Activated CD4-positive, alpha-beta T cell treated with anti-CD3 and anti-CD28 coated beads for 36 hours (primary cell): ENCODE data around the gene CXCL16. TPM values are rescaled to one million over a fixed set of nuclear protein-coding genes. Genes with fewer than 3 reads are reported as not detected.
A peak's percentile ranks its signal among the peaks of the same experiment; 100 is the strongest.

Source experiments
- ATAC-seq: fragments of 200-7000 bp; cut with Tn5 transposase; one replicate; pipeline ENCODE4 v1.10.0; 2021; ENCODE audit warnings: mild to moderate bottlenecking, moderate library complexity
- CTCF ChIA-PET: fragments of 350-600 bp; sonication (Branson Sonifier 250); formaldehyde crosslinking; loops from one replicate; lab custom pipeline; 2021; ENCODE audit warnings: antibody characterized with exemption; lab: Charles Lee
- POLR2A ChIA-PET: fragments of 350-600 bp; sonication (Branson Sonifier 250); formaldehyde crosslinking; loops from one replicate; lab custom pipeline; 2021; ENCODE audit warnings: antibody characterized with exemption, inconsistent platforms; lab: Charles Lee
- DNase-seq: peaks from one replicate; pipeline ENCODE4 v3.0.0-alpha.2; 2020
- H3K27ac Mint-ChIP-seq: one replicate; pipeline ENCODE4 v1.8.0; 2021; ENCODE audit warnings: mixed read lengths
- H3K27me3 Mint-ChIP-seq: one replicate; pipeline ENCODE4 v1.8.0; 2021; ENCODE audit warnings: mixed read lengths
- H3K36me3 Mint-ChIP-seq: one replicate; pipeline ENCODE4 v1.8.0; 2021; ENCODE audit warnings: low read depth, mixed read lengths
- H3K4me1 Mint-ChIP-seq: one replicate; pipeline ENCODE4 v1.8.0; 2021; ENCODE audit warnings: mixed read lengths
- H3K4me3 Mint-ChIP-seq: one replicate; pipeline ENCODE4 v1.8.0; 2021; ENCODE audit warnings: mild to moderate bottlenecking, moderate library complexity, mixed read lengths
- H3K9me3 Mint-ChIP-seq: one replicate; pipeline ENCODE4 v1.8.0; 2021; ENCODE audit warnings: low read depth, mixed read lengths
- intact Hi-C, 2 experiments: fragments of 100-400 bp; cut with DNase I in 1 of 2; cut with micrococcal nuclease in 1 of 2; formaldehyde crosslinking; loops; one replicate each; pipeline versions ENCODE4 v1.14.2 to v1.15.1; 2022 to 2024; cut with DNase I, micrococcal nuclease
- total RNA-seq, 2 experiments: library from RNA; stranded (reverse); gene quantifications; one replicate each; pipeline ENCODE4 v1.2.3, GENCODE V29; 2021

Gene CXCL16
- total RNA-seq, 2 experiments from 2014 or later: 1.7 to 2.5 TPM

DNA sequence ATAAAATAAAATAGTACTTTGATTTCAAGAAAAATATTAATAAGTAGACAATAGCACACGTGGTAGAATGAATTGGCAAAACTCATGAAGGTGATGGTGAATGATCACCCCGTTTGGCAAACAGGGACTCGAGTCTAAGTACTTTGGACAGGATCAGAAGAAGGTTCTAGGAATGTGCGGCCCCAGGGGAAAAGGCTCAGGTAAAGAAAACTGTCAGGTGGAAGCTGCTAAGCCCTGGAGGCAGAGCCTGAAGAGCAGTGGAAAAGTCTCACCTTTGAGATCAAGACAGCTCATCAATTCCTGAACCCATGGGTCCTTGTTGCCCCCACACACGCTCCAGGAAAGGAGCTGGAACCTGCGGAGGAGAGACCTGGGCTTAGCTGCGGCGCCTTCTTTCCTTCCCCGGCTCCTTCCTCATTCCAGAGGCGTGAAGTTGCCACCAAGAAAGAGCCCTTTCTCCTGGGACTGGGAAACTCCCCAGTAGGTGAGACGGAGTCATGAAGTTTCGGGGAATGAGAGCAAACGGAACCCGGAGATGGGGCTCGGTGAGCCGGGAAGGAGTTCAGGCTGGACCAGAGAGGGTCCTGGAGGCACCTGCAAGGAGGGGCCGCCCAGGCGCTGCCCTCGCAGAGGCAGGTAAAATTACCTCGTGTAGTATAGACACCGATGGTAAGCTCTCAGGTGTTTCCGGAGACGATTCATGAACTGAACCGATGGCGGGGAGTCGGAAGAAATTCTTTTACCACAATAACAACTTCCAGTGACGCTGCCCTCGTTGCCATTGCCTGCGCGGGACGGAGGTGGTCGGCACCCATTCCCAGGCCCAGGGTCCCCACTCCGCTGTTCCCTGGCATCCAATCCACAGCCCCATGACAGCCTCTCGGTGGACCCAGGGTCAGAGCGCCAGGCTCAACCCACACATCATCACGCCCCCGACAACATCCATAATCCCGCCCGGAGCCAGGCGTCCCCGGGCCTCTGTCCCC is 1.3 kb downstream of the CXCL16 start:
- Mint-ChIP-seq H3K36me3 (peaks cover 2% of the 10 kb centered on the region), H3K27ac (peak overlapping the region; percentile 37), H3K9me3 (no peaks in the 10 kb centered on the region), H3K27me3 (peaks cover 18% of the 10 kb centered on the region), H3K4me1 (peaks cover 27% of the 10 kb centered on the region), H3K4me3 (peak overlapping the region; percentile 70)
- DNase-seq: no peak
- intact Hi-C loops: loop anchor here in 1 of 2 experiments (1.0 to 10.0 kb wide), 3 partner anchors 7 to 746 kb away; partner anchors contain the start of genes DERL2, MED11, MINK1 and MIS12
- no peak for ATAC-seq
- POLR2A ChIA-PET: no interaction called here
- CTCF ChIA-PET: interaction anchor here (1.0 to 1.1 kb wide), 3 partner anchors 52 to 163 kb away, joined by 3 to 5 read pairs (median 4); no protein-coding TSS in a partner anchor

DNA sequence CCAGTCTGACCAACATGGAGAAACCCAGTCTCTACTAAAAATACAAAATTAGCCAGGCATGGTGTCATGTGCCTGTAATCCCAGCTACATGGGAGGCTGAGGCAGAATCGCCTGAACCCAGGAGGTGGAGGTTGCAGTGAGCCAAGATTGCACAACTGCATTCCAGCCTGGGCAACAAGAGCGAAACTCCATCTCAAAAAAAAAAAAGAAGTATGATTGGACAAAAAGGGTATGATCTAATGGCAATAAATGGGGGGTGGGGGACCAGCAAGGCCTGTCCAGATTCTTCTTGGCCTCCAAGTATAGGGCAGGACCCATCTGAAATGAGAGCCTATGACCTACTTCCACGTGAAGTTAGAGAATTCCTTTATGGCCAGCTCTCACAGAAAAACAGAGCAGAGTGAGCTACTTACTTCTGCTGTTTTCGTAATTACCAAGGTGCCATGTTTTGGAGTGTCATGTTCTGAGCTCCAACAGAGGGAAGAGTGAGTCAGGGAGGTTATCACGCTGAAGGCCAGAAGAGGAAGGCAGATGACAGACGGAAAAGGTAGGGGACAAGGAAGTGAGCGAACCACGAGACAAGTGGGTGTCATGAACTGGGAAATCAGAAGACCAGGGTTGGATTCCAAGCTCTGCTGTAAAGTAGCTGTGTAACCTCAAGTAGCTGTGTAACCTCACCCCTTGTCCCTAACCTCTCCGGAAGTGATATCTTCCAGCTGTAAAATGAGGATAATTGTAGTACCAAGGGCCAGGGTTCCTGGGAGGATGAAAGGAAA is 3.7 kb downstream of the CXCL16 start:
- ATAC-seq: no peak
- H3K27me3 Mint-ChIP-seq: peaks cover 18% of the 10 kb centered on the region

DNA sequence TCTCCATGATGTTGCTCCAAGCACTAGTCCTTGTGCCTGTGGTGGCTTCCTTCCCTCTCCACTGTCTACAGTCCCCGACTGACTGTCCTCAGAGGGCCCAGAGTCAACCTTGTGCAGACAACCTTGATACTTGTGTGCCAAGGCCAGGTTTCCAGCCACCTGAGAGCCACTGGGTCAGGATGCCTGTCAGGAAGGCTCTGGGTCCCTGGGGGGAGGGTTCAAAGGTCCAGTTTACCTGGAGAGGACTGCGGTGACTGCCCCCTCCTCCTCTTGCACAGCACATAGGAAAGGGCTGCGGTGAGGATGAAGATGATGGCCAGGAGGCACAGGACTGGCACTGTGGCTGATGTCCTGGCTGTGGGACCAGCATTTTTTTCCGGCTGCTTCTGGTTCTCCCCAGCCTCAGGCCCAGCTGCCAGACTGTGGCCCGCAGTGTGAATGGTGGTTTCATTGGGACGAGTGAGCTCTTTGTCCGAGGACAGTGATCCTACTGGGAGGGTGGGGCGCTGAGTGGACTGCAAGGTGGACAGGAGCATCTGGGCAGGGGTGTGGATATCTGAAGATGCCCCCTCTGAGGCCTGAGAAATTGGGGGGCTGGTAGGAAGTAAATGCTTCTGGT is 4.8 kb downstream of the CXCL16 start:
- ChIA-PET POLR2A (interaction anchor here (0.5 kb wide), 1 partner anchor 27 kb away, joined by 3 read pairs; no protein-coding TSS in a partner anchor), CTCF (interaction anchor here (0.6 kb wide), 1 partner anchor 55 kb away, joined by 3 read pairs; no protein-coding TSS in a partner anchor)
- H3K9me3 Mint-ChIP-seq: no peaks in the 10 kb centered on the region
- H3K4me3 Mint-ChIP-seq: no peak overlapping the region
- intact Hi-C loops: loop anchor here (5.0 to 10.0 kb wide), 2 partner anchors 52 to 750 kb away; partner anchors contain the start of genes DERL2 (in 1 of the 2), GLTPD2 (in 1 of the 2), MIS12 (in 1 of the 2) and VMO1 (in 1 of the 2)
- no peak overlapping the region for H3K27ac Mint-ChIP-seq
- DNase-seq (no peak), ATAC-seq (no peak)
- peaks cover 7% of the 10 kb centered on the region for H3K36me3 Mint-ChIP-seq
- H3K4me1 Mint-ChIP-seq: peaks cover 42% of the 10 kb centered on the region
- H3K27me3 Mint-ChIP-seq: peaks cover 9% of the 10 kb centered on the region

More for the DNA sequence above, 3.7 kb downstream of the CXCL16 start:
- CTCF ChIA-PET: interaction anchor here (0.7 to 1.4 kb wide), 5 partner anchors 54 to 573 kb away, joined by 3 read pairs; no protein-coding TSS in a partner anchor
- Mint-ChIP-seq H3K4me3 (no peak overlapping the region), H3K27ac (no peak overlapping the region), H3K4me1 (peaks cover 38% of the 10 kb centered on the region), H3K9me3 (no peaks in the 10 kb centered on the region), H3K36me3 (peaks cover 7% of the 10 kb centered on the region)
- DNase-seq: no peak
- POLR2A ChIA-PET: interaction anchor here (0.5 to 1.0 kb wide), 2 partner anchors 27 to 28 kb away, joined by 3 read pairs; no protein-coding TSS in a partner anchor
- intact Hi-C loops: loop anchor here in 1 of 2 experiments (10.0 kb wide), 1 partner anchor 749 kb away; the partner anchor contains the start of genes DERL2 and MIS12

DNA sequence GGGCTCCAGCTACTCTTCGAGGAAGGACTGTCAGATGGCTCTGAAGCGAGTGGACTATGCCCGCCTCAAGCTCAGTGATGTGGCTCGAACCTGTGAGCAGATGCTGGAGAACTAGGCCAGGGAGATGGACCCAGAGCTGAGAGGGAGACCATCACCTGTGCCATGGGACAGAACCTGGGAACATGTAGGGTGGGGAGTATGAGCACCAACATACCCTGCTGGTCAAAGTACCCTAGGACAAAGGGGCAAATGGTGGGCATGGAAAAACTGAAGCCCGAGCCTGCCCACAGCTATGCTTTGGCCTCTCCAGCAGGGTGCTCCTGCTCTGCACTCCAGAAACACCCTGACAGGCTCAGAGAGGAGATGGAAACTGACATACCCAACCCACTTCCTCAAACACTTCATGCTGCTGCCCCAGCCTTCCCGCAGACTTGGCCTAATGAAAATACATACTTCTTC is 6.6 kb downstream of the CXCL16 start:
- Mint-ChIP-seq H3K4me3 (no peak overlapping the region), H3K9me3 (no peaks in the 10 kb centered on the region), H3K27me3 (peaks cover under 1% of the 10 kb centered on the region), H3K4me1 (peaks cover 39% of the 10 kb centered on the region), H3K27ac (peak overlapping the region; percentile 17), H3K36me3 (peaks cover 7% of the 10 kb centered on the region)
- ATAC-seq: no peak
- ChIA-PET POLR2A (no interaction called here), CTCF (interaction anchor here (1.0 to 1.1 kb wide), 3 partner anchors 16 to 170 kb away, joined by 3 to 5 read pairs (median 3); partner anchors contain the start of gene CHRNE)
- no peak for DNase-seq
- intact Hi-C loops: loop anchor here (5.0 to 10.0 kb wide), 2 partner anchors 54 to 752 kb away; partner anchors contain the start of genes DERL2 (in 1 of the 2), GLTPD2 (in 1 of the 2), MIS12 (in 1 of the 2) and VMO1 (in 1 of the 2)

DNA sequence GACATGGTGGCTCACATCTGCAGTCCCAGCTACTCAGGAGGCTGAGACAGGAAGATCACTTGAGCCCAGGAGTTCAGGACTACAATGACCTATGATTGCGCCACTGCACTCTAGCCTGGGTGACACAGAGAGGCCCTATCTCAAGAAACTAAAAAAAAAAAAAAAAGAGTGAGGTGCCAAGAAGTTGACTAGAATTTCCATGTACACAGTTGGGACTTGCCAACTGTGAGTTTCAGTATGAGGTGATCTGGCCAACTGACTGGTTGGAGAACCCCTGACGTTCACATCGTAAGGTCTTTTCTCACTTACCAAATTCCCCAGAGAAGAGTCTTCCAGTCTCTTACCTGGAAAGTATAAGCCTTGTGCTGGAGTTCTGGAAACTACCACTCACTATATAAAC is 11.6 kb downstream of the CXCL16 start:
- no peaks in the 10 kb centered on the region for H3K27me3 Mint-ChIP-seq
- peak overlapping the region; percentile 39 for H3K4me3 Mint-ChIP-seq
- no peaks in the 10 kb centered on the region for H3K9me3 Mint-ChIP-seq
- peak overlapping the region; percentile 88 for H3K27ac Mint-ChIP-seq
- DNase-seq (peak; percentile 68), ATAC-seq (peak; percentile 37)
- intact Hi-C loops: no loop called here
- CTCF ChIA-PET: interaction anchor here (0.6 to 1.3 kb wide), 3 partner anchors 62 to 516 kb away, joined by 3 to 6 read pairs (median 5); no protein-coding TSS in a partner anchor
- peaks cover 5% of the 10 kb centered on the region for H3K36me3 Mint-ChIP-seq
- POLR2A ChIA-PET: no interaction called here
- H3K4me1 Mint-ChIP-seq: peaks cover 37% of the 10 kb centered on the region

DNA sequence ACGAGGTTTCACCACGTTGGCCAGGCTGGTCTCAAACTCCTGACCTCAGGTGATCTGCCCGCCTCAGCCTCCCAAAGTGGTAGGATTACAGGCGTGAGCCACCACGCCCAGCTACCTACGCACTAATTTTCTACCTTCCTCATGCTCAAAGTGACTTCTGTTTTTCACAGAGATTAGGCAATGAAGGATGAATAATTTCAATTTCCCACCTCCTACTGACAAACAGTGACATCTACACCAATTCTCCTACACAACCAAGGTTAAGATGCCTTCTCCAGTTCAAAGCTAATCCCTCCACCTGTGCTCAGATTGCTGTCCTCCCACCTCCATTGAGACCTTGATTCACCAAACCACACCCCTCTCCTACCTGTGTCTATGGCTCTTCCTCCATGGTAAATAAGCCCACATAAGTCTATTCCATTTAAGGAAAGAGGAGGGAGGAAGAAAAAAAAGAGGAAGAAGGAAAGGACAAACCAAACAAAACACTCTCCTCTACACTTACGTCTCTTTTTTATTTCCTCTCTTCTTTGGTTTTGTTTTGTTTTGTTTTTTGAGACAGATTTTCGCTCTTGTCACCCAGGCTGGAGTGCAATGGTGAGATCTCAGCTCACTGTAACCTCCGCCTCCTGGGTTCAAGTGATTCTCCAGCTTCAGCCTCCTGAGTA is 13.9 kb downstream of the CXCL16 start:
- peak overlapping the region; percentile 39 for H3K27ac Mint-ChIP-seq
- POLR2A ChIA-PET: interaction anchor here (0.7 kb wide), 1 partner anchor 305 kb away, joined by 3 read pairs; no protein-coding TSS in a partner anchor
- ATAC-seq: no peak
- peaks cover under 1% of the 10 kb centered on the region for H3K36me3 Mint-ChIP-seq
- intact Hi-C loops: no loop called here
- H3K27me3 Mint-ChIP-seq: no peaks in the 10 kb centered on the region
- H3K9me3 Mint-ChIP-seq: no peaks in the 10 kb centered on the region
- H3K4me3 Mint-ChIP-seq: no peak overlapping the region
- CTCF ChIA-PET: interaction anchor here (0.7 to 1.5 kb wide), 4 partner anchors 11 to 156 kb away, joined by 3 to 5 read pairs (median 4); no protein-coding TSS in a partner anchor
- no peak for DNase-seq
- H3K4me1 Mint-ChIP-seq: peaks cover 26% of the 10 kb centered on the region

DNA sequence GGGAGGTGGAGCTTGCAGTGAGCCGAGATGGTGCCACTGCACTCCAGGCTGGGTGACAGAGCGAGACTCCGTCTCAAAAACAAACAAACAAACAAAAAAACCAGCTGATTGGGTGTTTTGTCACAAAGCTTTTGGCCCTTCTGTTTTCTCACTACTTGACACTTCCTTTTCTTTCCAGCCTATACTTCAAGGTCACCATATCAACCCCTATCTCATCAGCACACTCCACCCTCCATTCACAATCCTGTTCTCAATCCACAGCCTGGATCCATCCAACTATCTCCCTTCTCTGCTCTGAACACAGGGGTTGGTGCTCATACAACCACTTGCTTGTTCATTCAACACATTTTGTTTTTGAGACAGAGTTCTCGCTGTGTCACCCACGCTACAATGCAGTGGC is 15.1 kb downstream of the CXCL16 start:
- DNase-seq: no peak
- ChIA-PET POLR2A (no interaction called here), CTCF (interaction anchor here (0.6 kb wide), 1 partner anchor 187 kb away, joined by 4 read pairs; no protein-coding TSS in a partner anchor)
- Mint-ChIP-seq H3K9me3 (no peaks in the 10 kb centered on the region), H3K36me3 (peaks cover 9% of the 10 kb centered on the region), H3K27ac (no peak overlapping the region), H3K4me1 (peaks cover 20% of the 10 kb centered on the region), H3K27me3 (no peaks in the 10 kb centered on the region), H3K4me3 (no peak overlapping the region)
- ATAC-seq: no peak
- intact Hi-C loops: no loop called here

DNA sequence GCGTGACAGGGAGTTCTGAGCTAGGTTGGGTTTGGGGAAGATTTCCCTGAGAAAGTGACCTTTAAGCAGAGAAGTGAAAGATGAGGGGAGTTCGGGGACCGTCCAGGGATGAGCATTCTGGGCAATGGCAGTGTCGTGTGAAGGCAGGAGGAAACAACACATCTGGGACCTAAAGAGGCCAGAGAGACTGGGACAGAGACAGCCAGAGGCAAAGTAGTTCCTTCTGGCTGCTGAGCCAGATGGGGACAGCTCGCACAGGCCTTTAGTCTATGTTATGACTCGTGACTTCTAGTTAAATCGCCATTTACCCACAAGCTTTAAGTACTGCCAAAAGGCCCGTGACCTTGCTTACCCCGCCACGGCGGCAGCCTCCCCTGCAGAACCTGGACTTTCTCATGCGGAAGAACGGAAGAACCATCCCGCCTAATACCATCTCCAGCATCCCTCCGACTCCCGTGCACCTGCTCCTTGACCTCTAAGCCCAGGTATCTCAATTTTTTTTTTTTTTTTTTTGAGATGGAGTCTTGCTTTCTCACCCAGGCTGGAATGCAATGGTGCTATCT is 17.0 kb downstream of the CXCL16 start:
- ChIA-PET CTCF (interaction anchor here (1.3 kb wide), 1 partner anchor 186 kb away, joined by 3 read pairs; no protein-coding TSS in a partner anchor), POLR2A (no interaction called here)
- peaks cover 9% of the 10 kb centered on the region for H3K4me1 Mint-ChIP-seq
- DNase-seq (no peak), ATAC-seq (no peak)
- intact Hi-C loops: no loop called here
- peaks cover 21% of the 10 kb centered on the region for H3K36me3 Mint-ChIP-seq
- no peaks in the 10 kb centered on the region for H3K9me3 Mint-ChIP-seq
- H3K27ac Mint-ChIP-seq: no peak overlapping the region
- no peaks in the 10 kb centered on the region for H3K27me3 Mint-ChIP-seq
- no peak overlapping the region for H3K4me3 Mint-ChIP-seq

DNA sequence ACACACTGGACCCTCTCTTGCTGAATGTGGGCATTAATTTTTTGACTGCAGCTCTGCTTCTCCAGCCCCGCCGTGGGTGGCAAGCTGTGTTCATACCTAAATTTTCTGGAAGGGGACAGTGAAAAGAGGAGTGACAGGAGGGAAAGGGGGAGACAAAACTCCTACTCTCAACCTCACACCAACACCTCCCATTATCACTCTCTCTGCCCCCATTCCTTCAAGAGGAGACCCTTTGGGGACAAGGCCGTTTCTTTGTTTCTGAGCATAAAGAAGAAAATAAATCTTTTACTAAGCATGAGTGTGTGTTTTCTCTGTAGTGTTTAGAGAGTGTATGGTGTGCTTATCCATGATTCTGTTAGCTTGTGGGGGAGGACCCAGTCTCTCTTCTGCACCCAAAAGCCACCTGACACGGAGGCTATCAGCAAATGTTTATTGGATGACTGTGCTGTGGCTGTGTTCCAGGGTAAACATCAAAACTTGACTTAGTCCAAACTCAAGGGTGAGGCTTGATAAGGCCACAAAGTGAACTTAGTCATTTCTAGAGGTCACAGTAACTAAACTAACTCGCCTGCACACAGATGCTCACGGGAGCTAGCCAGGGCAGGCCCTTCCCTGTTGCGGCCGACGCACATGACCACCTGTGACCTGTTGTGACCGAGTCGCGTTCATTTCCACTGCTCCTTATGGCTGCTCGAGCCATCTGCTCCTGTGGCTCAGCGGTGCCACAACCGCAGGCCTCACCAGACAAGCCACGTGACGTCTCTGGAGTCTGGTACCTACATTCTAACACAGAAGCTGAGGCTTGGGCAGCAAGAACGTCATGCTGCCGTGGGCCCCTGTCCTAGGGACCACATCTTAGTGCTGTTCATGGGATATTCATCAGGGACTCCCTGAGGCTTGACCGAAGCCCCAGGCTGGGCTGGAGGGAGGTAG is 18.3 kb downstream of the CXCL16 start:
- H3K27me3 Mint-ChIP-seq: no peaks in the 10 kb centered on the region
- intact Hi-C loops: no loop called here
- H3K4me1 Mint-ChIP-seq: peaks cover 4% of the 10 kb centered on the region
- CTCF ChIA-PET: interaction anchor here (1.3 kb wide), 1 partner anchor 188 kb away, joined by 3 read pairs; no protein-coding TSS in a partner anchor
- ATAC-seq: peak; percentile 31
- no peaks in the 10 kb centered on the region for H3K9me3 Mint-ChIP-seq
- no peak overlapping the region for H3K4me3 Mint-ChIP-seq
- DNase-seq: no peak
- peaks cover 27% of the 10 kb centered on the region for H3K36me3 Mint-ChIP-seq
- POLR2A ChIA-PET: interaction anchor here (0.9 kb wide), 1 partner anchor 9 kb away, joined by 4 read pairs; no protein-coding TSS in a partner anchor
- peak overlapping the region; percentile 29 for H3K27ac Mint-ChIP-seq
